Measurements from ENCODE around the gene ATN1. TPM values are rescaled to one million over a fixed set of nuclear protein-coding genes. Genes with fewer than 3 reads are reported as not detected.

The ATN1 gene
- total and polyA plus RNA-seq, 2 of the 4 experiments (the other 2 are of a cell fraction) = 3.4 to 58.7 TPM

DNA sequence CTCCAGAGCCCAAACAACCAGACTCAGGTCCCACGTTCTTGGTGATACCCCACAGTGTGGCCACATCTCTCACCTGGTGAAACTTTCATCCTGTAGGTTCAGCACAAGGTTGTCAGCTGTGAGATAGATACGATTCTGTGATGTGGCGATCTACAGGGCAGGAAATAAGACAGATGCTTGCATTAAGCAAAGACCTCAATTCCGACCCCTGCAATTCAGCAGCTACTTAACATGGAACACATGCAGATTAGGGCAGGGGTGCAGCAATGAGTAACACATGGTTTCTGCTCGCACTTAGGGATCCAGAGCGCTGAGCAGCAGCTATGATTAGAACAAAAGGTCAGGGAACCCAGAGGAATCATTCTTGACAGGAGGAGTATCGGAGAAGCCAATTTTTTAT lies 38.6 kb downstream of the ATN1 start:
- Histone ChIP-seq H3K4me2 (ENCODE audit: low read depth, low read length) (no peak overlapping the region), H4K91ac (ENCODE audit: insufficient read depth, low read depth, low read length) (no peak overlapping the region), H3K56ac (ENCODE audit: extremely low read depth, insufficient read depth, low read length) (no peak overlapping the region), H2BK15ac (ENCODE audit: low read depth, low read length) (no peak overlapping the region), H3K23ac (ENCODE audit: low read depth, low read length) (no peak overlapping the region), H2BK20ac (ENCODE audit: low read depth, low read length) (no peak overlapping the region), H3K4me1 (ENCODE audit: control insufficient read depth, insufficient read depth, low read length) (peaks cover 9% of the 10 kb centered on the region), H4K20me1 (ENCODE audit: insufficient read depth, low read length) (no peaks in the 10 kb centered on the region), H4K8ac (ENCODE audit: low read depth in 2 of 2, low read length in 2 of 2) (no peak overlapping the region), H4K5ac (ENCODE audit: low read depth, low read length) (no peak overlapping the region), H3K27ac (ENCODE audit: insufficient read depth, low read length) (no peak overlapping the region), H3K4me3 (ENCODE audit: insufficient read depth, low read depth, low read length) (no peak overlapping the region), H2AFZ (replicated peaks; ENCODE audit: low read length, poor library complexity) (no peak overlapping the region), H3K14ac (replicated peaks; ENCODE audit: low read depth, low read length) (no peak overlapping the region), H2BK120ac (ENCODE audit: low read depth, low read length) (no peak overlapping the region), H3K4ac (ENCODE audit: low read depth, low read length) (no peak overlapping the region), H2BK5ac (ENCODE audit: low read depth, low read length, poor library complexity, severe bottlenecking) (no peak overlapping the region), H3K18ac (ENCODE audit: low read depth, low read length) (no peak overlapping the region), H2AK5ac (ENCODE audit: low read depth, low read length) (no peak overlapping the region), H3K36me3 (ENCODE audit: control insufficient read depth, insufficient read depth, low read length) (peaks cover 38% of the 10 kb centered on the region), H3K27me3 (ENCODE audit: control insufficient read depth, insufficient read depth, low read length) (no peaks in the 10 kb centered on the region), H3K9me1 (ENCODE audit: insufficient read depth, low read length) (no peaks in the 10 kb centered on the region), H2AK9ac (replicated peaks; ENCODE audit: low read depth, low read length, poor library complexity) (no peak overlapping the region), H3K9me3 (ENCODE audit: control insufficient read depth, insufficient read depth, low read length) (no peaks in the 10 kb centered on the region), H3K79me1 (ENCODE audit: low read depth in 1 of 2, low read length in 2 of 2) (peaks cover 13 to 37% of the 10 kb centered on the region in 2 experiments), H3K9ac (ENCODE audit: low read depth, low read length) (no peak overlapping the region)
- in situ Hi-C loops (cut with MboI; ENCODE audit: low sequenced_read_pairs) = no loop called here
- TF ChIP-seq, protein P1, sequence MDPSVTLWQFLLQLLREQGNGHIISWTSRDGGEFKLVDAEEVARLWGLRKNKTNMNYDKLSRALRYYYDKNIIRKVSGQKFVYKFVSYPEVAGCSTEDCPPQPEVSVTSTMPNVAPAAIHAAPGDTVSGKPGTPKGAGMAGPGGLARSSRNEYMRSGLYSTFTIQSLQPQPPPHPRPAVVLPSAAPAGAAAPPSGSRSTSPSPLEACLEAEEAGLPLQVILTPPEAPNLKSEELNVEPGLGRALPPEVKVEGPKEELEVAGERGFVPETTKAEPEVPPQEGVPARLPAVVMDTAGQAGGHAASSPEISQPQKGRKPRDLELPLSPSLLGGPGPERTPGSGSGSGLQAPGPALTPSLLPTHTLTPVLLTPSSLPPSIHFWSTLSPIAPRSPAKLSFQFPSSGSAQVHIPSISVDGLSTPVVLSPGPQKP (IDR thresholded peaks at IDR 0.05; ENCODE audit: borderline replicate concordance, low read depth, low read length) = no peak
- 76% methylated on average over 2 of the region's 7 CpGs; no CpG with 5 or more reads in 1 of the 2 experiments for WGBS, 2 experiments (ENCODE audit: extremely low coverage in 2 of 2, insufficient read length in 1 of 2)
- dilution Hi-C loops (cut with HindIII; ENCODE audit: low sequenced_read_pairs, unreplicated experiment) = no loop called here
- intact Hi-C loops (cut with micrococcal nuclease) = no loop called here
- BruUV-seq (replicated peaks) = no TSS peak
- ChIA-PET CTCF (no interaction called here), POLR2A (ENCODE audit: unreplicated experiment) (no interaction called here)
- DNase-seq = no peak
- no peak for ATAC-seq (ENCODE audit: low read depth)

Measured in IMR-90 (cell line).